Hematopoietic multipotent progenitor cell treated with erythropoietin and hydrocortisone succinate and interleukin-3 and kit ligand, for 17 days (in vitro differentiated cells): ENCODE data around the gene RYR1.
"Not testable (repeated sequence)": the region's sequence is repeated elsewhere in the genome, so short reads cannot be mapped to it uniquely, and the experiment has no call there.

Experiments
- DNase-seq: peaks from one replicate; pipeline ENCODE4 v3.0.0-alpha.2; 2015; ENCODE audit warnings: low spot score

RYR1 gene

GRCh38 chr19:38538793-38539528 lies 105.5 kb downstream of the RYR1 start:
- no peak for DNase-seq

DNA sequence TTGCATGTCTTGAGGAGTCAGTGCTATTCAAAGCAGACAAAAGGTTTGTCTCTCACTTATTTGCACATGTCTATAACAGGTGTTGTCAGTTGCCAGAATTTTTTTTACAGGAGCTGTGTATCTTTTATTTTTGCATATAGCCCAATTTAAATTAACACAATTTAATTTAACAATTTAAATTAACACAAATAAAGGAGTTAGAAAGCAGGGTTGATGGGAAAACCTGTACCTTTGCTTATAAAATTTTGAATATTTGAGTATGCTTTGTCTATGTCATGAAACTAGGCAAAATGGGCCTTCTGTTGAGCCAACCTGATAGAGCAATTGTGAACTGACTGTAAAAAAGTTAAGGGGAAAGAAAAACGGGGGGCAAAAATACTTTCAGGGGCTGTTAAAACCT lies 106.3 kb downstream of the RYR1 start:
- no peak for DNase-seq

DNA sequence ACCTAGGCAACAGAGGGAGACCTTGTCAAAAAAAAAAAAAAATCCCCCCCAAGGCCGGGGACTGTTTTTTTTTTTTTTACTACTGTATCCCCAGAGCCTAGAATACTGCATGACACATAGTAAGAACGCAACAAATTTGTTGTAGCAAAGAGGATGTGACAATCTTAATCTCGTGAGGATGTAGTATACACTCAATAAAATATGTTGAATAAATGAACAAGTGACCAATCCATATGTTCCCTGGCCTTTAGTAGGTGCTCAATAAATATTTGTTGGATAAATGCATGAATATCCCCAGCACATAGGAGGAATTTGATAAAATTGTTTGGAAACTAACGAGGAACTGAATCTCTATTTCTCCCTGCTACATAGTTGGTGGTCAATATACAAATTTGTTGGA lies 108.5 kb downstream of the RYR1 start:
- DNase-seq: no peak

- no peak for DNase-seq
These were observed 109.9 kb downstream of the RYR1 start for GRCh38 chr19:38543286-38543806.

DNA sequence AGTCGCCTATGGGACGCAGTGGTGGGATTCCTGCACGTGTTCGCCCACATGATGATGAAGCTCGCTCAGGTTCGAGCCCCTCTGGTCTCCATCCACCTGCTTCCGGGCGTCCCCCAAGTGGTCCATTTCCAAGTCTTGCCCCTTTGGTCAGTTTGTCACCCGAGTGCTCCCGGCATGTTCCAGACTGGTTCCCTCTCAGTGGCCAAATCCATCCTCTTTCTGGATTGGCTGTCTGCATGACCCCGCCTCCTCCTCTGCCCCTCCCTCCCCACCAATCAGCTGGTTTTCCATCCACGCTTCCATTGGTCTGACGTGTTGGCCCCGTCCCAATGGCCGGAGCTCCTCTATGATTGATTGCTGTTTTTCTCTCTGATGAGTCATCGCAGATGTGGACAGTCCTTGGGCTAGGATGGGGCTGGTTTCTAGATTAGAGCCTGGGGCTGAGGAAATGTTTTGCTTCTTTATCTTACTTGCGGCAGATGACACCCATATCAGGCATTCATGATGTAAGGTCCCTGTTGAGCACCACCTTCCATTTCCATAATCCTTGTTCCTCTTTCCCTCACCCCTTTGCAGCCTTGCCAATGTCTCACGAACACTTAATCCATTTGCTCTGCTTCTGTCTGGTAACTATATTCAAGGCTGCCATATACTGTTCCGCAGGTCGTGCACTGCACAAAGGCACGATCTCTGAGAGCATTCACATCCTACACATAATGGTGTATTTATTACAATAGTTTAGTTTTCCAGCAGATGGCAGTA lies 110.5 kb downstream of the RYR1 start:
- DNase-seq: peak; percentile 89

DNA sequence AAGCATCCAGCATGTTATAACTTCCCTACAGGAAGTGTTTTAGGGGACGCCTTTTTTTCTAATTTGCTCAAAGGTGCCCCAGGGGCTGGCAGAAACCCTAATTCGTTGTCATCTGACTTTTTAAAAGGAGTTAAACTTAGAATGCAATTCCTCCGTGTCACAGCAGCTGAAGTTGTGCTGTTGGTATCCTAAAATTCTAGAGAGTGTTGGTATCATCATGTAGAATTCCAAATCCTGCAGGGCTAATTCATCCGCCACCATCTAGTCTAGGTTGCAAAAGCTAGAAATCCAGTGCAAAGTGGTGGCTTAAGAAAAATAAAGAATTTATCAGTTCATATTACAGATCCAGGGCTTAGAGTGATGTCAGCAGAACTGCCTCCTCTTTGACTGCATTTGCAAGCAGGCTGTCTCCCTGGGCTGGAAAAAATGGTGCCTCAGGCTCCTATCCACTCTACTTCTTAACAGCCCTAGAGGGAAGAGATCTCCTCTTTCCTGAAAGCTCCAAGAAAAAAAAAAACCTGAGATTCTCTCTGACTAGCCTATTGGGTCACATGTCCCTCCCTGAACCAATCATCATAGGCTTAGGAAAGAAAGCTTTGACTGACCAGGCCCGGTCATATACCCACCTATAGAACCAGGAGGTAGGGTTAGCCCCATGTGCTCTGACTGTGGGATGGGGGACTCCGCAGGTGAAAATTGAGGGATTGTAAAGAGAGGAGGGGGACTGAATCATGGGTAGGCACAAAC lies 111.3 kb downstream of the RYR1 start:
- peak; percentile 34 for DNase-seq

DNA sequence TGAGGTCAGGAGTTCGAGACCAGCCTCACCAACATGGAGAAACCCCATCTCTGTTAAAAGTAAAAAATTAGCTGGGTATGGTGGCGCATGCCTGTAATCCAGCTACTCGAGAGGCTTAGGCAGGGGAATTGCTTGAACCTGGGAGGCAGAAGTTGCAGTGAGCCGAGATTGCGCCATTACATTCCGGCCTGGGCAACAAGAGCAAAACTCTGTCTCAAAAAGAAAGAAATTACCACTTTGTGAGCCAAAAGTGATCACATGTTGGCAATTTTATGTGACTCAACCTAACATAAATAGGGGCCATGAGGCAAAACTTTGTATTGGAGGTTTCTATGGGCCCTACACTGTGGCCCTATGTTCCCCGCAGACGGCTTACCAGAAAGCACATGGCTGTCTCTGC lies 112.1 kb downstream of the RYR1 start:
- no peak for DNase-seq

- DNase-seq: no peak
These were observed 113.9 kb downstream of the RYR1 start for GRCh38 chr19:38547421-38547820.

GRCh38 chr19:38549061-38549460 lies 115.6 kb downstream of the RYR1 start:
- DNase-seq: no peak

DNA sequence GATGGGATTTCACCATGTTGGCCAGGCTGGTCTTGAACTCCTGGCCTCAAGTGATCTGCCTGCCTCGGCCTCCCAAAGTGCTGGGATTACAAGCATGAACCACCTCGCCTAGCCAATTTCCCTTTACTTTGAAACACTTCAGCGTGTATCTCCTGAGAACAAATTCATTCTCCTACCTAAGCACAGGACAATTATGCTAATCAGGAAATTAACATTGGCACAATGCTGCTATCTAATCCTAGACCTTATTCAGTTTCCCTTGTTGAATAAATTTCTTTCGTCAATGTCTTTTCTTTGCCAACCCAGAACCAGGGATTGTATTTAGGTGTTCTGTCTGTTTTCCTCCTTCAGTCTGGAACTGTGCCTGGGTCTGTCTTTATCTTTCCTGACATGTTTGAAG lies 116.5 kb downstream of the RYR1 start:
- DNase-seq: no peak

- DNase-seq: no peak
These were observed 116.9 kb downstream of the RYR1 start for GRCh38 chr19:38550376-38550775.

DNA sequence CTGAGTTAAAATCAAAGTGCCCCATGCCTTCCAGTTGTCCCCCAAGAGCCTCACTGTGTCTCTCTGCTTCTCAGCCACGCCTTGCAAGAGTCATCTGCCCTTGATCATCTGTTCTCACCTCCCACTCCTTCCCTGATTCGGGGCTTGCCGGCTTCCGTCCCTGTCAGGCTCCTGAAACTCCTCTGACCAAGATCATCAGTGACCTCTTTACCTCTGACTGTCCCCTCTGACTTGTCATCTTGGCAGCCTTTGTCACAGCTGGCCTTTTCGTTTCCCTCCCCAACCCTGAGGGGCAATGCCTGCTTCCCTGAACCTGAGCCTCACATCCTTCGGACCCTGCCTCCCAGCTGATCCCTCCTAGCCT lies 117.9 kb downstream of the RYR1 start:
- DNase-seq: no peak

GRCh38 chr19:38553239-38553638 lies 119.7 kb downstream of the RYR1 start:
- not testable (repeated sequence) for DNase-seq

DNA sequence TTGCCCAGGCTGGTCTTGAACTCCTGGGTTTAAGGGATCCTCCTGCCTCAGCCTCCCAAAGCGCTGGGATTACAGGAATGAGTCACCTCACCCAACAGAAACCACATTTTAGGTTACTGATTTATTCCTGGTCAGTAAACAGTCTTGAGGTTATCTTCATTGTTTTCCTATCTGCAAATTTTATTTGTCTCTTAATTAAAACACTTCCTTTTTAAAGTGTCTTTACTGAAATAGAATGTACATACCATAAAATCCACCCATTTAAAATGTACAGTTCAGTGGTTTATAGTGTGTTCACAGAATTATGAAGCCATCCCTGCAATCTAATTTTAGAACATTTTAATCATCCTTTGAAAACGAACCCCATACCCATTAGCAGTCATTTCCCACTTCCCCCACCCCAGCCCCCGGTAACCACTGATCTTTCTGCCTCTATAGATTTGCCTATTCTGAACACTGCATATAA lies 121.2 kb downstream of the RYR1 start:
- no peak for DNase-seq

DNA sequence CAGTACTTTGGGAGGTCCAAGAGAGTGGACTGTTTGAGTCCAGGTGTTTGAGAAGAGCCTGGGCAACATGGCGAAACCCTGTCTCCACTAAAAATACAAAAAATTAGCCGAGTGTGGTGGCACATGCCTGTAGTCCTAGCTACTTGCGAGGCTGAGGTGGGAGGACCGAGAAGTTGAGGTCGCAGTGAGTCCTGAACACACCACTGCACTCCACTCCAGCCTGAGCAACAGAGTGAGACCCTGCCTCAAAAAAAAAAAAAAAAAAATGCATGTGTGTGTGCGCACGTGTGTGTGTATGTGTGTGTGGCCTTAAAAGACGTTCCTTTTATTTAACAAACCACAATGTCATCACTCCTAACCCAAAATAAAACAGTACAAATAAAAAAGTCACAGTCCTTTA lies 121.7 kb downstream of the RYR1 start:
- no peak for DNase-seq

DNA sequence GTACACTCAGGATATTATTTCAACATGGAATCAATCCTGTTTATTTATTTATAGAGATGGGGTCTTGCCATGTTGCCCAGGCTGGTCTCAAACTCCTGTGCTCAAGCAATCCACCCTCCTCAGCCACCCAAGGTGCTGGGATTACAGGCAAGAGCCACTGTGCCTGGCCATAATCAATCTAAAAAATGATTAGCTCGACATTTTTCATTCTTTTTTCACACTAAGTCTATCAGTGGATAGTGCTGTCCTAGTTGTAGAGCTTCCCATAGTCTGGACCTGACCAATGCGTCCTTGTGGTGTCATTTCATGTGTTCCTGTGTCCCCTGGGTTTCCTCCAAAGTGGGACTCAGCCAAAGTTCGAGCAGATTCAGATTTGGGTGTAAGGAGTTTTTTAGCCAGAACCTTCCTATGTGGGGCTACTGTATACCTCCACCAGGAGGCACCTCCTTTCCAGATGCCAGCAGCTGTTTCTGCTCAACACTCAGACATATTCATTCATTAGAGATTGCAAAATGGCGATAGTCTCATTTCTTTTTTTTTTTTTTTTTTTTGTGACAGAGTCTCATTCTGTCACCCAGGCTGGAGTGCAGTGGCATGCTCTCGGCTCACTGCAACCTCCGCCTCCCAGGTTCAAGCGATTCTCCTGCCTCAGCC lies 123.2 kb downstream of the RYR1 start:
- DNase-seq: no peak

- peak; percentile 51 for DNase-seq
These were observed 123.8 kb downstream of the RYR1 start for GRCh38 chr19:38557205-38557799.

GRCh38 chr19:38558933-38559332 lies 125.4 kb downstream of the RYR1 start:
- DNase-seq: not testable (repeated sequence)

DNA sequence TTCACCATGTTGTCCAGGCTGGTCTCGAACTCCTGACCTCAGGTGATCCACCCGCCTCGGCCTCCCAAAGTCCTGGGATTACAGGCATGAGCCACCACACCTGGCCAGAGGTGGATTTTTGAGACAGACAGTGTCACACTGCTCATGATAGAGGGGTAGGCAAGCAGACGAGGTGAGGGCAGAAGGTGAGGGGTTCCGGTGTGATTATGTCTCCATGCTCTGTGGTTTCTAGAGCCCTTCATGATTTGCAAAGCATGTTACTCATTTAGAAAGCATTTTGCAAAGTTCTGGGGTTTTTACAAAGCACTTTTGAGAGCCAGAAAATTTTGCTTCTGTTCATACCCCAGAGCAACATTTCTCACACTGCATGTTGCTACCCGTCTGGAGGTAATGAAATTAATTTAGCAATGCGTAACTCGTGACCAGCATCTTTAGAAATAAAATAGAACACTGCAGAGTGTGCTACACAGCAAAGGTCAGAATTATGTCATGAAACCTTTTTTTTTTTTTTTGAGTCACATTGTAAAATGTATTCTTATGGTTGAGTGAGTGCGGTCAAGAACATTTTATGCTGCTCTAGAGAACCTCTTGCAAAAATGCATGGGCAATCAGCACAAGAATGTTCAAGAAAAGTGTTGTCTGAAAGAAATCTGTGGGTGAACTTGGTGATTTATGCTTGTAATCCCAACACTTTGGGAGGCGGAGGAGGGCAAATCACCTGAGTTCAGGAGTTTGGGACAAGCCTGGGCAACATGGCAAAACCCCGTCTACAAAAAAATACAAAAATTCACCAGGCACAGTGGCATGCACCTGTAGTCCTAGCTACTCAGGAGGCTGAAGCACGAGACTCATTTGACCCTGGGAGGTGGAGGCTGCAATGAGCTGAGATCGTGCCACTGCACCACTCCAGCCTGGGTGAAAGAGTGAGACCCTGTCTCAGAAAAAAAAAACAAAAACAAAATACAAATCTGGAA lies 126.2 kb downstream of the RYR1 start:
- DNase-seq: no peak

- DNase-seq: no peak
These were observed 127.6 kb downstream of the RYR1 start for GRCh38 chr19:38561053-38561606.
